Stimulated activated CD8-positive, alpha-beta memory T cell treated with anti-CD3 and anti-CD28 coated beads, Interleukin-4, amount 100 ng/mL, for 48 hours (primary cell): ENCODE data around the gene ZNF234.
"Not testable (repeated sequence)": the region's sequence is repeated elsewhere in the genome, so short reads cannot be mapped to it uniquely, and the experiment has no call there.

Source experiments
- DNase-seq: peaks from one replicate; pipeline ENCODE4 v3.0.0-alpha.2; 2020

ZNF234 gene

GRCh38 chr19:44141191-44142058, at the start of gene ZNF234:
ZNF234 (plus strand) TSS chr19:44141554; CDS start chr19:44144633, 3,079 bp downstream.
- peak; percentile 78 for DNase-seq

DNA sequence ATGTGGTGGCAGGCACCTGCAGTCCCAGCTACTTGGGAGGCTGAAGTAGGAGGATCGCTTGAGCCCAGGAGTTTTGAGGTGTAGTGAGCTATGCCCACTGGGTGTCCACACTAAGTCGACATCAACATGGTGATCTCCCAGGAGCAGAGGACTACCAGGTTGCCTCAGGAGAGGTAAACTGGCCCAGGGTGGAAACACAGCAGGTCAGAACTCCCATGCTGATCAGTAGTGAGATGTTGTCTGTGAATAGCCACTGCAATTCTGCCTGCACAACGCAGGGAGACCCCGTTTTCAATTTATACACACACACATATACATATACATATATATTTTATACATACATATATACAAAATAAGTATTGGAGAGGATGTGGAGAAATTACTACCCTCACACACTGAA, 49.2 kb upstream of the ZNF234 start:
- no peak for DNase-seq

- peak; percentile 86 for DNase-seq
These were observed 47.2 kb upstream of the ZNF234 start, which contains the start of gene ZNF224 for GRCh38 chr19:44093931-44094765. ZNF224 (plus strand) TSS chr19:44094361; CDS start chr19:44097874, 3,513 bp downstream.

- no peak for DNase-seq
These were observed 33.6 kb upstream of the ZNF234 start for GRCh38 chr19:44107751-44108150.

GRCh38 chr19:44109458-44109857, 31.9 kb upstream of the ZNF234 start:
- no peak for DNase-seq

DNA sequence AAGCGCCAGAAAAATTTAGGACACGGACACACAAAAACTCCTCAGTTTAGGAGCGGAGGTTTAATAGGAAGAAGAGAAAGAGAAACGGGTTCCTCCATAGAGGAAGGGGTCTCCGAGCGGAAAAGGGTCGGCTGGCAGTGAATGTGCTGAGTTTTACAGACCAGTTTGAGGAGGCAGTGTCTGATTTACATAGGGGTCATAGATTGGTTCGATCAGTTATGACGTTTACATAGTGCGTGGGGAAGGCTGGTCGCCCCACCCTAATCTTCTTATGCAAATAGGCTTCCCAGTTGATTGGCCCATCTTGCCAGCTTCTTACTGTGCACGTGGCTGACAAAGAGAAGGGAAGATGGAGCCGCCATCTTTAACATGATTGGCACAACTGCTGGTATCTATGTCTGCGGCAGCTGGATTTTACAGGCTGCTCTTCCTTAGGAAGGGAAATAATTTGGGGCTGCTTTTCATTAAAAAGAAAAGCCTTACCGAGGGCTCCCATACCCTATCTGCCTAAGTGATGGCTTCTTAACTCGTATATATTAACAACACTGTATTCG, 29.4 kb upstream of the ZNF234 start:
- no peak for DNase-seq

GRCh38 chr19:44112802-44113137, 28.6 kb upstream of the ZNF234 start:
- no peak for DNase-seq

DNA sequence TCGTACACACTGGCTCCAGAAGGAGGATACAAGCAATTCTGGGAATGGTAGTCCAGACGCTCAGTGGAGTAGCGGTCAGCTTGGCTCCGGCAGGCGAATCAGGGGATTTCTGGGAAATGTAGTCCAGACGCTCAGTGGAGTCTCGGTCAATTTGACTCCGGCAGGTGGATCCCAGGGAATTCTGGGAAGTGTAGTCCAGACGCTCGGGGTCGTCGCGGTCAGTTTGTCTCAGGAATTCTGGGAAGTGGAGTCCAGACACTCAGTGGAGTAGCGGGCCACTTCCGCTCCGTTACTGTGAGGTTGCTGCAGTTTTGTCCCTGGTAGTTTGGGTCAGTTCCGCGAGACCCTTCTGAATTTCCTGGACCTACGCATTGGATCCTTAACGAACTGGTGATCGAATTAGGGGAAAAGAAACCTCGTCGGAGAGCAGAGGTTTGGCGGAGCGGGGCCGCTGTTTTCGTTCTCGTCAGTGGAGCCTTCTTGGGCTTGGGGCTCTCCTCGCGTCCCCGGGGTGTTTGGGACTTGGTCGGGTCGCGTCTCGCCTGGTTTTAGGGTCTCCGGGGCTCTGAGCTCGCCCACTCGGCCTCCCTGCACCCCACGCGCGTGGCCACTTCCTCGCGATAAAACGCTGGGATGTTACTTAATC, 28.1 kb upstream of the ZNF234 start, which contains the start of gene ZNF225:
TSS of gene ZNF225 (plus strand) at position 262 of the 646 bp plus-strand sequence. CDS start 2,429 bp downstream, outside the sequence.
- peak; percentile 87 for DNase-seq

- no peak for DNase-seq
These were observed 27.5 kb upstream of the ZNF234 start for GRCh38 chr19:44113784-44114390.

DNA sequence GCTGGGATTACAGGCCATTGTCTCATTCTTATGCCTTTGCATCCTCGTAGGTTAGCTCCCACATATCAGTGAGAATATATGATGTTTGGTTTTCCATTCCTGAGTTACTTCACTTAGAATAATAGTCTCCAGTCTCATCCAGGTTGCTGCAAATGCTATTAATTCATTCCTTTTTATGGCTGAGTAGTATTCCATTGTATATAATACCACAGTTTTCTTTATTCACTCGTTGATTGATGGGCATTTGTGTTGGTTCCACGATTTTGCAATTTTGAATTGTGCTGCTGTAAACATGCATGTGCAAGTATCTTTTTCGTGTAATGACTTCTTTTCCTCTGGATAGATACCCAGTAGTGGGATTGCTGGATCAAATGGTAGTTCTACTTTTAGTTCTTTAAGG, 20.2 kb upstream of the ZNF234 start:
- not testable (repeated sequence) for DNase-seq

DNA sequence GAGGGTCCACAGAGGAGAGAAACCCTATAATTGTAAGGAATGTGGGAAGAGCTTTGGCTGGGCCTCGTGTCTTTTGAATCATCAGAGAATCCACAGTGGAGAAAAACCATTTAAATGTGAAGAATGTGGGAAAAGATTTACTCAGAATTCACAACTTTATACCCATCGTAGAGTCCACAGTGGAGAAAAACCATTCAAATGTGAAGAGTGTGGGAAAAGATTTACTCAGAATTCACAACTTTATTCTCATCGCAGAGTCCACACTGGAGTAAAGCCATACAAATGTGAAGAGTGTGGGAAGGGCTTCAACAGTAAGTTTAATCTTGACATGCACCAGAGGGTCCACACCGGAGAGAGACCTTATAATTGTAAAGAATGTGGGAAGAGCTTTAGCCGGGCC, 9.4 kb upstream of the ZNF234 start:
- DNase-seq = no peak

GRCh38 chr19:44142059-44142433, 692 bp downstream of the ZNF234 start:
- peak; percentile 29 for DNase-seq

DNA sequence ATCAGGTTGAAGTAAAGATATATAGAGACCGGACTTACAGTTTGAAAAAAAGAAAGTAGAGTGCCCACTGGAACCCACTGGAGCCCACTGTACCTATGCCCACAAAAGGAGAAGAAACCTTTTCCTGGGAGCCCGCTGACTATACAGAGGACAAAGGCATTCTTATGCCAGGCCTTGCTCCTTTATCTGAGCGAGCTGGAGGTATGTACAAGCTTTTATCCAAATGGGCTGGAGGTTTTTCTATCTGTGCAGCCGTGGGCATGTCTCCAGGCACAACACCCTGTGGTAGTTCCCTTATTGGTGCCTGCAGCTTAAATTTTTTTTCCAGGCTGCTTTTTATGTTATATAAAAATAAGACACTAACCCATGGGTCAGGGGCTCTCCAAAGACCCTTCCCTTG, 8.4 kb downstream of the ZNF234 start:
- DNase-seq = no peak

GRCh38 chr19:44151491-44151890, 10.1 kb downstream of the ZNF234 start:
- DNase-seq = no peak

DNA sequence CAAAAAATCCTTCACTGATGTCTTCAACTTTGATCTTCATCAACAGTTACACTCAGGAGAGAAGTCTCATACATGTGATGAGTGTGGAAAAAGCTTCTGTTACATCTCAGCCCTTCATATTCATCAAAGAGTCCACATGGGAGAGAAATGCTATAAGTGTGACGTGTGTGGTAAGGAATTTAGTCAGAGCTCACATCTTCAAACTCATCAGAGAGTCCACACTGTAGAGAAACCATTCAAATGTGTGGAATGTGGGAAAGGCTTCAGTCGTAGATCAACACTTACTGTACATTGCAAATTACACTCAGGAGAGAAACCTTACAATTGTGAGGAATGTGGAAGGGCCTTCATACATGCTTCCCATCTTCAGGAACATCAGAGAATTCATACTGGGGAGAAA, 15.1 kb downstream of the ZNF234 start:
- no peak for DNase-seq

DNA sequence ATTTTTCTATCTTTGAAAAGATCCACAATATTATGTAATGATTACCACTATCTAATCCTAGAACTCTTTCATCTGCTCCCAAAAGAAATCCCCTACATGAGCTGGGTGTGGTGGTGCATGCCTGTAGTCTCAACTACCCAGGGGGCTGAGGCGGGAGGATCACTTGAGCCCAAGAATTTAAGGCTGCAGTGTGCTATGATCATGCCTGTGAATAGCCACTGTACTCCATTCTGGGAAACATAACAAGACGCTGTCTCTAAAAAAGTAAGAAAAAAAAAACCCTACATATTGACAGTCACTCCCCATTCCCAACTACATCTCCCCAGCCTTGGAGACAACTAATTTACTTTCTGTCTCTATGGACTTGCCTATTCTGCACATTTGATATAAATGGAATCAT, 22.4 kb downstream of the ZNF234 start:
- no peak for DNase-seq

- no peak for DNase-seq
These were observed 22.9 kb downstream of the ZNF234 start for GRCh38 chr19:44164327-44164672.

GRCh38 chr19:44164673-44165512, 23.5 kb downstream of the ZNF234 start, which contains the start of gene ZNF226:
ZNF226 (plus strand) TSS chr19:44165100; CDS start chr19:44170081, 4,981 bp downstream.
- DNase-seq = peak; percentile 82

- not testable (repeated sequence) for DNase-seq
These were observed 29.3 kb downstream of the ZNF234 start for GRCh38 chr19:44170660-44171059.

- DNase-seq = no peak
These were observed 35.2 kb downstream of the ZNF234 start for GRCh38 chr19:44176590-44176989.

DNA sequence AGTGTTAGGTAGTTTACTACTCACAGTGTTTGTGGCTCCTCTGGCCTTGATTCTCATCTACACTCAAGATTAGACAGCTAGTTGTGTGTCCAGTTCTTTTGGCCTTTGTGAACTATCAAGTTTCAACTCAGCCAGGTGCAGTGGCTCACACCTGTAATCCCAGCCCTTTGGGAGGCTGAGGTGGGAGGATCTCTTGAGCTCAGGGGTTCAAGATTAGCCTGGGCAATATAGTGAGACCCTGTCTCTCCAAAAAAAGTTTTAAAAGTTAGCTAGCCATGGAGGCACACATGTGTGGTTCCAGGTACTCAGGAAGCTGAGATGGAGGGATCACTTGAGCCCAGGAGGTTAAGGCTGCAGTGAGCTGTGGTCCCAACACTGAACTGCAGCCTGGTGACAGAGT, 39.6 kb downstream of the ZNF234 start:
- DNase-seq = no peak

- DNase-seq = no peak
These were observed 40.8 kb downstream of the ZNF234 start for GRCh38 chr19:44182145-44182544.
